Fibroblast of skin of right quadriceps (primary cell): ENCODE data around the gene ZSWIM1.

Experiments used
- DNase-seq: peaks from one replicate; pipeline ENCODE4 v3.0.0-alpha.2; 2013

The ZSWIM1 gene

GRCh38 chr20:45933266-45934045 lies 52.4 kb downstream of the ZSWIM1 start:
- peak; percentile 72 for DNase-seq

DNA sequence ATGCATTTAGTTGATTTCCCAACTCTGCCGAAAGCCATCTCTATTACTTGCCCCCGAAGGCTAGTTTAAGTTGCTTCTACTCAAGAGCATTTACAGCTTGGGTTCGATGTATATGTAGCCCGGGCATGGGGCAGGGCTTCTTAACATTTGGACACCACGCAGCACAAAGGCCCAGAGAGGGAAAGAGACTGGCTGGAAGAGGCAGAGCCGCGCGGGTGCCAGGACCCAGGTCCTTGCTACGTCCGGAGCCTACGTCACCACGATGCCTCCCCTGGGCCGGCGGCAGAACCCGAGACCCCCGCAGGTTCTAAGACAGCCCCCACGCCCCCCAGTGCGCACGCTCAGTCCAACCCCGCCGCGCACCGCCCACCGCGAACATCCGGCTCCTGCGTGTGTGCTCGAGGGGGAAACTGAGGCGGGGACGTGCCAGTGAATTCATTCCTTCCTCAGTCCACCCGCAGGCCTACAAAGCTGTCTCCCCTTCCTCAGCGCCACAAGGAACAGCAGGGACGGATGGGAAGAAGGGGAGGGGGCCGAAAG lies 53.1 kb downstream of the ZSWIM1 start:
- peak; percentile 39 for DNase-seq
